HG02610 (cell line): Measurements from ENCODE around the gene WDR59.
A peak's percentile ranks its signal among the peaks of the same experiment; 100 is the strongest.

Source experiments
- ATAC-seq: cut with Tn5 transposase; IDR thresholded peaks from one replicate; pipeline ENCODE4 v1.9.1; 2021; ENCODE audit warnings: mild to moderate bottlenecking, moderate library complexity; ENCODE audit not compliant: unreplicated experiment

The WDR59 gene

DNA sequence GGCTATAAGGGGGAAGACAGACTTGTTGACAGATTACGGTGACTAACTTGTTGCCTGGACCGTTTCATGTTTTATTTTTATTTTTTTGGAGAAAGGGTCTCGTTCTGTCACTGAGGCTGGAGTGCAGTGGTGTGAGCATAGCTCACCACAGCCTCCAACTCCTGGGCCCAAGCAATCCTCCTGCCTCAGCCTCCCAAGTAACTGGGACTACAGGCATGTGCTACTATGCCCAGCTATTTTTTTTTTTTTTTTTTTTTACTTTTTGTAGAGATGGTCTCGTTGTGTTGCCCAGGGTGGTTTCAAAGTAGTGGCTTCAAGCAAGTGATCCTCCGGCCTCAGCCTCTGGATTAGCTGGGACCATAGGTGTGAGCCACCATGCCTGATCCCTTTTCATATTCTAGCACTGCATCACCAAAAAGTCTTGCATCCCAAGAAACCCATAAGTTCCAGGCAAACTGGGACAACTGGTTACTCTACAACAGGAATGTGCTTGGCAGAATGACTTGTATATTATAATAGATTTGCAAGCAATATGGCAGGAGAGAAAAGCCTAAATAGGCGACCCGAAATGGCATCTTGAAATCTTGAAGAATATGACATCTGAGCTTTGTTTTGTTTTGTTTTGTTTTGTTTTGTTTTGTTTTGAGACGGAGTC lies 2.2 kb upstream of the WDR59 start:
- no peak for ATAC-seq

DNA sequence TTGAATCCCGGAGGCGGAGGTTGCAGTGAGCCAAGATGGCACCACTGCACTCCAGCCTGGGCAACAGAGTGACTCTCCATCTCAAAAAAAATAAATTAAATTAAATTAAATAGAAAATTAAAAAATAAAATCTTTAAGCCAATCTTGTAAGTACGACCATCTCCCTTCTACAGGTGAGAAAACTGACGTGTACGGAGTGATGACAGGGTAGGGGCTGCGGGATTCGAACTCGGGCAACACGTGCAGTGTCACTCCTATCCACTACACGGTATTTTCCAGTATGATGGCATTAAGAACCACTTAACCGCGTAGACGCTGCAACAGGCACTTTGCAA lies 762 bp downstream of the WDR59 start:
- no peak for ATAC-seq

DNA sequence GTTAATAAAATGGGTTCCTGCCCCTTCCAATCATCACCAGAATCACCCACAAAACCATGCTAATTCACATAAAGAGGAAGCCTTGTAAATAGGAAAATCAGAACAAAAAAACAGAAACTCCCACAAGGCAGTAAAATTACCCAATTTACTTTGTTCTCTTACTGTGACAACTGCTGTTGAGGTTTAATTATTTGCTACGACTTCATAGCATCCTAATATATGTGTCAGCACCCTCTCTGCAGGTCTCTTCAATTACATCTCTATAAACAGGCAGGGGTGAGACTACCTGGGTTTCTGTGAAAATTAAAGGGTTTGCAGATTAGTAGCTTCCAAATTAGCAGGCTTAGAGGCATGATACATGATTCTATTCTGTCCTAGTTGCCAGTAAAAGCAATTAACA lies 2.7 kb downstream of the WDR59 start:
- ATAC-seq = no peak

DNA sequence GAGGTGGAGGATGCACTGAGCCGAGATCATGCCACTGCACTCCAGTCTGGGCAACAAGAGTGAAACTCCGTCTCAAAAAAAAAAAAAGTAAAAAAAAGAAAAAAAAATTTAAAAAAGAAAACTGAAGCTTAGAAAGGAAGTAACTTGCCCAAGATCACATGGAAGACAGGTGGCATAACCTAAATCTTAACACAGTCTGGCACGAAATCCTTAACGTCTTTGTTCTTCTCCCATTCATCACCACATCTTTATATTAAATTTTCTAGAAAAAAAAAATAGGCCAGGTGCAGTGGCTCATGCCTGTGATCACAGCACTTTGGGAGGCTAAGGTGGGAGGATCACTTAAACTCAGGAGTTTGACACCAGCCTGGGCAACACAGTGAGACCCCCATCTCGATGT lies 9.3 kb downstream of the WDR59 start:
- no peak for ATAC-seq

DNA sequence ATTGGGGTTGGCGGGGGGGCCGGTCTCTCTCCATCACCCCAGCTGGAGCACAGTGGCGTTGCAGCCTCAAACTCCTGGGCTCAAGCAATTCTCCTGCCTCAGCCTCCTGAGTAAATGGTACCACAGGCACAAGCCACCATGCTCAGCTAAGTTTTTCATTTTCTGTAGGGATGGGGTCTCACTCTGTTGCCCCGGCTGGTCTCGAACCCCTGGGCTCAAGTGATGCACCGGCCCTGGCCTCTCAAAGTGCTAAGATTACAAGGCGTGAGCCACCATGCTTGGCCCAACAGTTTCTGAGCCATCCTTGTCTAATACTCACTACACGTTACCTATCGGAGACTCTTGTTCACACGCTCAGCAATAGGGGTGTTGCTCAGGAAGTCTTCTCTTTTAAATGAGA lies 11.6 kb downstream of the WDR59 start:
- ATAC-seq = no peak

DNA sequence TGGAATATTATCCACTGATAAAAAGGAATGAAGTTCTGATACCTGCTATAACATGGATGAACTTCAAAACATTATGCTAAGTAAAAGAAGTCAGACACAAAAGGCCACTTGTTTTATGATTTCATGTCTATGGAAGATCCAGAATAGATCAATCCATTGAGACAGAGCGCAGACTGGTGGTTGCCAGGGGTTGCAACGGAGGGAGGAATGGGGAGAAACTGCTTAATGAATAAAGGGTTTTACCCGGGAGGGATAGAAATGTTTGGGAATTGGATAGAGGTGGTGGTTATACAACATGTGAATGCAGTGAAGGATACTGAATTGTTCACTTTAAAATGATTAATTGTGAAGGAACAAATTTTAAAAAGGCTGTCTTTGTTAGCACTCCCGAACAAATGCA lies 30.2 kb downstream of the WDR59 start:
- no peak for ATAC-seq

DNA sequence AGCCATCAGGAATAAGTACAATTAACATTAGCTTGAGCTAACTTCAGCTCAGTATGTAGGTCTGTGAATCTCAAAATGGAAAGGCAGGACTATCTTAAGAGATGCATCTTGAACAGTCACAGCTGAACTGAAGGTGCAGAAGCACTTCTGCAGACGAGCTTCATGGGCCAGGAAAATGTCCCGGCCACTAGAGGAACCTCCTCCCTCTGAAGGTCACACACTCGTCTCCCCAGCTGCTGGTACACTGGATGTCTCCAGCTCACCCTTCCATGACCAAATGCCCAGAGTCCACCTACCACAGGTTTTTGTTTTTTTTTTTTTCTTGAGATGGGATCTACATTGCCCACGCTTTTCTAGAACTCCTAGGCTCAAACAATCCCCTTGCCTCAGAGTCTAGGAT lies 33.2 kb downstream of the WDR59 start:
- no peak for ATAC-seq

DNA sequence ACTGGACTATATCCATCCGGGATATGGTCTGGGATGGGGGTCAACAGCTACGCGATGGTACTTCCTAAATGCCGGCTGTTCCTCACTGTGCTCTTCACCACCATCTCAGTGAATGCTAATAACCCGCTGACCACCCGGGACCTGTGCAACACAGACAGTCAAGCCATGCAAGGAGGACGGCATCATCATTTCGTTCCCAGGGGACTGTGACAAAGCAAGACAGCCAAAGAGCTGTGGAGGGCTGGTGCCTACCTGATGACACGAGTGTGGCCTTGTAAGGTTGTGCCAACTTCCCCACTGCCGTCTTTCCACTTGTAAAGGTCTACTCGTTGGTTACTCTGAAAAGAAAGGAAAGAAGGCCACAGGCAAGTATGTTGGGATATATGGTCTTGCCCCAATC lies 33.7 kb downstream of the WDR59 start:
- no peak for ATAC-seq

DNA sequence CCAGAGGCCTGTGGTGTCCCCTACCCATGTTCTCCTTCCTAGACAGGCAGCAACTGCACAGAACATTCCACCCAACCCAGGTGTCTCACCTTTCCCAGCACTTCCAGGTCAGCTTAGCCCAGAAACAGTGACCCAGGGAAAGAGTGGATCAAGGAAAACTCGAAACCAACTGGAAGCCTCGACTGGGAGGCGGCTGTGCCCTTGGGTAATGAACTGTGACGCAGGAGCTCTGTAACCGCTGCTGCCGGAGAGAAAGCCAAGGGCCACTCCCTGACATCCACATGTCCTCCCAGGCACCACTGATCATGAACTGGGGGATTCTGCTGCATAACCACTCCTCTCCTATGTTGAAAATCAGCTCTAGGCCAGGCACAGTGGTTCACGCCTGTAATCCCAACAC lies 34.4 kb downstream of the WDR59 start:
- no peak for ATAC-seq

DNA sequence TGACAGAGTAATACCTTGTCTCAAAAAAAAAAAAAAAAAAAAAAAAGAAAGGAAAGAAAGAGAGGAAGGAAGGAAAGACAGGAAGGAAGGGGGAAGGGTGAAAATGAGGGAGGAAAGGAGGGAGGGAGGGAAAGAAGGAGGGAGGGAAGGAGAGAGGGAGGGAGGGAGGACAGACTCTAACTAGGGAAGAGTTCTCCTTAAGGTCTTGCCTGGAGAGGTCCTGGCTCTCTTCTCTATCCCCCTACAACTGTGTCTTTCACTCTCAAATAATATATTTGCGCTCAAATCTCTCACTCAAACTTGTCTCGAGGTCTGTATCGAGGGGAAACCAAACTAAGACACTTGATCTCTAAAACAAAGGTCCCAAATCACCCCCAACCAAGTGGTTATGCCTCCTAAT lies 35.6 kb downstream of the WDR59 start:
- no peak for ATAC-seq

DNA sequence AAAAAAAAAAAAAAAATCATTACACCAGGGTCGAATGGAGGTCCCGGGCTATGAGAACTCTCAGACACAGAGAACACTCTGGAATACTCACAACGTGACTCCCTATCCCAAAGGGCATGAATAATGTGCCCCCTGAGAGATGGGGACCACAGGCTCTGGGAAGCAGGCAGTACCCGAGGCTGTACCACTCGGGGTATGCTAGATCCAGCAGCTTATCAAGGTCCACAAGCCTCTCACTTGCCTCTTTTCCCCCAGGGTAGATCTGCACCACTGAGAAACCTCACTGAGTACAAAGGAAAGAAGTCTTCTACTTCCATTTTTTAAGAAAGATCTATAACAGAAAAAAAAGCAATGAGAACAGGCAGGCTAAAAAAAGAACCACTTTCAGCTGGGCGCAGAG lies 40.5 kb downstream of the WDR59 start:
- no peak for ATAC-seq

DNA sequence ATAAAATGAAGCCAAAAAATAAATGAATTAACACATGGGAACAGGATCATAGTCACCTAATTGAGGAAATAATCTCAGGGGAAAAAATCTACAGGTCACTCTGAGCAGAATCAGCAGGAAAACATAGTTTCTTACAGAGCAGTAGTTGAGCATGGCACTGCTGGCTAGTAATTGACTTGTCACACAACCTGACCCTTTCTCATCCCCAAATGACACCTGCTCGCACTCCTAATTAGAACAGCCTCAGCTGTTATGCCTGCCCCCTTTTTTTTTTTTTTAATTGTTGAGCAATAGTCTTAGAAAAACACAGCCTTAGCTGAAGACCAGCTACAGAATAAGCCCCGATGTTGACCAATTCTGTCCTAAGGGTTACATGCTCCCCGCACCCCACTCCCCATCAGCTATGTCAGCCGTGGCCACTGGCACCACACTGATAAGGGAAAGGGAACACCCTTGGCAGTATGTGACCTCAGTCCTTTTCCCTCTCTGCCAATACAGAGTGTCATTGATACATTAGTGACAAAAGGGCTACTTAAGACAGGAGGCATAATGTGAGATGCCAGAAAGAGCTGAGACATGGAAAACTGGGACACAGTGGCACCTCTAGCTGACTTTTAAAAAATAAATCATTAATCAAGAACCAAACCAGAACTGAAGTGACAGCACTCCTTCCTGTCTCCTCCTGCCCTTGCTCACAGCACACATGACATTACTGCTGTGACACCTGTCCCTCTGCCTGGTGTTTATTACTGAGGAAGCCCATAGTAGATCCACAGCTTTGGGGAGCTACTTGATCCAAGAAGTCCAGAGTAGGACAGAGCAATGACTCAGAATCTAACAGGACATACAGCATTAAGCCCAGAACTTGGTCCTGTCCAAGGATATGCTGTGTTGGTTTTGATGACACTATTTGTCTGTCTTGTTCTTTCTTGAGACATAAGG lies 41.7 kb downstream of the WDR59 start:
- no peak for ATAC-seq

DNA sequence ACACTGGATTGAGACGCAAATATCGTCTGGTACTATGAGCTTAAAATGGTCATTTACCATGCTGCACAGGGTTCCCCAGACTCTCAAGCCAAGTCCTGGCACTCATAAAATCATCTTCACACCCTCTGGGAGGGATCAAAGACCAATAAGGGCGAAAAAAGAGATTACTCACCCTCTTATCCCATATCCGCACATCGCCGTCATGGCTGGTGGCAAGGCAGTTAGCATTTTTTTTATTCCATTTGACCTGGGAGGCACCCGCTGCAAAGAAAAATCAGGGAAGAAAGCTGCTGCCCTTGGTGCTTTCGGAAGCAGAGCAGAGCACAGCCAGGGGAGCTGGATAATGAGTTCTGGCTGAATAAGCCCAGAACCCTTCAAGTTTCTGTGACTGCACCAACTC lies 42.4 kb downstream of the WDR59 start:
- no peak for ATAC-seq

DNA sequence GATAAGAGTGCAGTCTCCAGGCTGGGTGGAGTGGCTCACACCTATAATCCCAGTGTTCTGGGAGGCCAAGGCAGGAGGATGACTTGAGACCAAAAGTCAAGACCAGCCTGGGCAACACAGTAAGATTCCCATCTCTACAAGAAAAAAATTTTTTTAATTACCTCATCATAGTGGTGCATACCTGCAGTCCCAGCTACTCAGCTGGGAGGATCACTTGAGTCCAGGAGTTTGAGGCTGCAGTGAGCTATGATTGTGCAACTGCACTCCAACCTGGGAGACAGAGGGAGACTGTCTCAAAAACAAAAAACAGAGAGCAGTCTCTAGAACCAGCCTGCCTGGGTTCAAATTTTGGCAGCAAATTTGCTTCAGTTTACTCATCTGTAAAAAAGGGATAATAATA lies 45.2 kb downstream of the WDR59 start:
- no peak for ATAC-seq

DNA sequence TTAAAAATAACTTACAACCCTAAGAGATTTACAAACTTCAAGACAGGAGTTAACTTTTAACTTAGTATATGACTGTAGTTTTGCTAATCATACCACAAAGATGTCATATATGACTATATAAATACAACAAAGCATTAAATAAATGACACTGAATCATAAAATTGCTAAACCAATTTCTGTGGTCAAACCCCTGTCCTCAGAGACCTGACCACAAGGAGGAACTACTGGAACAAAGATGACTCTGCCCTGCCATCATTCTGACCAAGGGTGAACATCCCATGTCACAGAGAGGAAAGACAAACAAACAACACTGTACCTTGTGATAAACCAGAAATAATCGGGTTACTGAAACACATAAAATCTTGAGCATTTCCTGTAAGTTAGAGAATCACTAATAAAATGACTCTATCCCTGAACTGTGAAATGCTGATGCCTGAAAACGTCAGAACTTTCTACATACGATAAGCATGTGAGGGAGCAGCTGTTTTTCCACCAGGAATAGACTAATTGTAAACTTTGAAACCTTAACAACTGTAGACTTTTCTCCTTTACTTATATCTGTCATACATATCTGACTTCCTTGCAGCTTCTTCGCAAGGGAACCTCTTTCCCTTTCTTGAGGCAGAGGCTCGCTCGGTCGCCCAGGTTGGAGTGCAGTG lies 47.9 kb downstream of the WDR59 start:
- ATAC-seq = peak; percentile 93

DNA sequence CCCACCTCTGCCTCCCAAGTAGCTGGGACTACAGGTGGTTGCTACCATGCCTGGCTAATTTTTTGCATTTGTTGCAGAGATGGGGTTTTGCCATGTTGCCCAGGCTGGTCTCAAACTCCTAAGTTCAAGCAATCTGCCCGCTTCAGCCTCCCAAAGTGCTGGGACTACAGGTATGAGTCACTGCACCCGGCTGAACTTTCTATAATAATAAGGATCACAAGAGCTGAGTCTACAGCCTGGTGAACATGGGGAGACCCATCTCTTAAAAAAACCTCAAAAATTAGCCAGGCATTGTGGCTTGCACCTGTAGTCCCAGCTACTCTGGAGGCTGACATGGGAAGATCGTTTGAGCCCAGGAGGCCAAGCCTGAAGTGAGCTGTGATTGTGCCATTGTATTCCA lies 53.5 kb downstream of the WDR59 start:
- ATAC-seq = no peak

DNA sequence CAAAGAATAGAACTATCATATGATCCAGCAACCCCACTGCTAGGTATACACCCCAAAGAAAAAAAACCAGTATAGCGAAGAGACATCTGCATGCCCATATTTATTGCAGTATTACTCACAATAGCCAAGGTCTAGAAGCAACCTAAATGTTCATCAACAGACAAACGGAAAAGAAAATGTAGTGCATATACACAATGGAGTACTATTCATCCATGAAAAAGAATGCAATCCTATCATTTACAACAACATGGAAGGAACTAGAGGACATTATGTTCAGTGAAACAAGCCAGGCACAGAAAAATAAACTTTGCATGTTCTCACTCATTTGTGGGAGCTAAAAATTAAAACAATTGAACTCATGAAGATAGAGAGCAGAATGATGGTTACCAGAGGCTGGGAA lies 55.3 kb downstream of the WDR59 start:
- ATAC-seq = no peak

DNA sequence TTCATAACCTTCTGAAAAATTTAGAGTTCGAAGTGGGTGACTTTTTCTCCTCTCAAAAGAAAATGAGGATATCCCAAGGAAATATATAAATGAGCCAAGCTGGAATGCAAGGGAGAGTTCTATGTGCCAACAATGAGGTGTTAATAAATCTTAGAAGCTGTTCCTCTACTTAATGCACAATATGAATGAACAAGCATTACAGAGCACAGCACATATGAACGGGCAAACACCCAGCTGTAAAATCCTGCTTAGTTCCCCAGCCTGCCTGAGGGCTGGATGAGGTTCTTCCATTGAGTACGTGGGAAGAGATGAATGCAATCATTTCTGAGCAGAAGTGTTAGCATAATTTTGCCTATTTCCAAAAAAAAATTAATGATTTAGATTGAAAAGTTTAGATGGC lies 58.1 kb downstream of the WDR59 start:
- ATAC-seq = no peak

DNA sequence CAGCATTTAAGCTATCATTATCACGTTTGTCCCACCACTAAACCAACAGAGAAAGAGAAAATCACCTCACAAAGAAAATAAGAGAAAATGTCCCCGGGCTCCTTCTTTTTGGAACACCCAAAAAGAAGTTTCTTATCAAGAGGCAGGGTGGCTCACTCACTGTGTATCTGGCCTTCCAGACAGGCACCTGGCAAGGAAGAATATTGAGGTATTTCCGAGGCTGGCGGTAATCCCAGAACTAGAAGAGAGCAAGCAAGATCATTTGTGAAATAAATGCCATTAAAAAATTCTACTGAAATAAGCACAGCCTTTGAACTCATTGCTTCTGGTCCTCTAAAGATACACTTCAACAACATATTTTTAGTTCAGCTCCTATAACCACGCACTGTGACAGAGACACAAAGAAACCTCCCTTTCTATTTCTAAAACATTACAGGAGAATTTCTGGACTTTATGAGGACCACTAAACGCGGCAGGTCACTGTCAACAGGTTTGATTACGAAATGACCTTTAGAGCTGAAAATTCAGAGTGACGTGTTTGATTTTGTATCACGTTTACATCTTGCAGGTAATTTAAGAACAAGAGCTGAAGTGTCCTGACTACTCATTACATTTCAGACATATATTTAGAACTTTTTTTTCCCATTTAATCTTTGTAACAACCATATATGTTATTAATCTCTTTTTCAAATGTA lies 61.0 kb downstream of the WDR59 start:
- no peak for ATAC-seq

DNA sequence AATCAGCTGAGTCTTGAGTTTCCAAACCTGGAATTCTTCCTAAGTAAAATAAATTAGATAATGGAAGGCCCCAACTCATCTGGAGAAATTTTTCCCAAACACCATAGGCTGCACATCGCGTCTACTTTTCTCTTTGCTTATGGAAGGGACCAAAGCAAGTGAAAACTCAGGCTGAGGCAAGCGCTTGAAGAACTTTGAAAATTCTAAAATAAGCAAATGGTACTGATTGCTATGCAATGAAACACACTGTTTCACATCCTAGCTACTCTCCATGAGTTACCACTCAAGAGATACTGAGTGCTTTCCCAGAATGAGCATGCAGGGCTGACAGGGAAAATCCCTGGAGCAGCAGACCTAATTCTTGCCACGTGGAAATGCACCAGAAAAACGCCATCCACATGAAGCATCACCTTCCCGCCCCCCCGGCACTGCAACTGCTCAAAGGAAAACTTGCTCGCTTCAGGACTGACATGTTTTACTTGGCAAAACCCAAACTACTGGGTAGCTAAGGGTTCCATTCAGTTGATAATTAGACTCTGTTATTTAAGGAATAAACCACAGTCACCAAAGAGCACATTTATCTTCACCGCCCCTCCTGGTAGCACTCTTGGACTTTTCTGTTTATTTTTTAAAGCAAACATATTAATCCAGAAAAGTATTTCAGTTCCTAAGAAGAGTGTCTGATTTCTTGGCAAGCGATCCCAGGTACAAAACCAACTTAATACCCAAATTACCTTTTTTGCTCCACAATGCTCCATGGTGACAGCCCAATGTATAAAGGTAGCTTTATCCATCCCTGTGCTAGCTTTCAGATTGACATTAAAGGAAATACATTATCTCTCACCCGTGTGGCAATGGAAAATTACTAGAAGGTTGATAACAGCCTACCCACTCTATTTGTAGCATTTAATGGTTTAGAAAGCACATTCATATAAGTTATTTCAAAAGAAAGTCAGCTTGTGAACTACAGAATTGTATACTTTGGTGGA lies 62.5 kb downstream of the WDR59 start:
- ATAC-seq = no peak
